ENCODE data around the gene DENND1A. TPM values are rescaled to one million over a fixed set of nuclear protein-coding genes. Genes with fewer than 3 reads are reported as not detected.

DENND1A gene
- total and polyA plus RNA-seq, 2 of the 13 experiments (the other 11 are each of a cell fraction or from before 2014, with no cell fraction given), result 14.8 to 30.1 TPM

- TF ChIP-seq DZIP1 (CRISPR knock-in tag; IDR thresholded peaks at IDR 0.05) (no peak), DNMT1 (CRISPR knock-in tag; IDR thresholded peaks at IDR 0.05) (no peak), NFIB (CRISPR knock-in tag; IDR thresholded peaks at IDR 0.05; ENCODE audit: borderline replicate concordance) (no peak), ZNF512B (CRISPR knock-in tag; IDR thresholded peaks at IDR 0.05; ENCODE audit: borderline replicate concordance) (no peak), ZBTB26 (CRISPR knock-in tag; IDR thresholded peaks at IDR 0.05; ENCODE audit: borderline replicate concordance) (no peak; the same call in 1 of the 2 replicates), ZNF337 (CRISPR knock-in tag; IDR thresholded peaks at IDR 0.05; ENCODE audit: borderline replicate concordance, low read depth) (no peak), ZNF766 (CRISPR knock-in tag; IDR thresholded peaks at IDR 0.05; ENCODE audit: borderline replicate concordance) (peak; percentile 69; the same call in 1 of the 2 replicates), ZNF556 (CRISPR knock-in tag; IDR thresholded peaks at IDR 0.05; ENCODE audit: borderline replicate concordance) (peak; percentile 71; the same call in 1 of the 2 replicates), ZNF101 (CRISPR knock-in tag; IDR thresholded peaks at IDR 0.05; ENCODE audit: borderline replicate concordance, low read depth) (no peak), HNF1A (IDR thresholded peaks at IDR 0.05; ENCODE audit: low read depth) (no peak), HNF1A (CRISPR knock-in tag; IDR thresholded peaks at IDR 0.05; ENCODE audit: borderline replicate concordance) (0 out of 2 replicates have a peak, but pooled peaks have one; percentile 49), ATAD3A (CRISPR knock-in tag; IDR thresholded peaks at IDR 0.05) (no peak), ZNF775 (CRISPR knock-in tag; IDR thresholded peaks at IDR 0.05; ENCODE audit: borderline replicate concordance) (no peak), GABPB1 (CRISPR knock-in tag; IDR thresholded peaks at IDR 0.05) (peak; percentile 63)
These were observed 459.7 kb downstream of the DENND1A start (continued) for GRCh38 chr9:123470121-123470782.
